Stimulated activated CD4-positive, alpha-beta T cell treated with anti-CD3 and anti-CD28 coated beads, Interleukin-4, amount 100 ng/mL, for 1 hour (primary cell): Measurements from ENCODE around the gene ASB13.
A peak's percentile ranks its signal among the peaks of the same experiment; 100 is the strongest.

Source experiments
- DNase-seq: peaks from one replicate; pipeline ENCODE4 v3.0.0-alpha.2; 2020

The ASB13 gene, protein sequence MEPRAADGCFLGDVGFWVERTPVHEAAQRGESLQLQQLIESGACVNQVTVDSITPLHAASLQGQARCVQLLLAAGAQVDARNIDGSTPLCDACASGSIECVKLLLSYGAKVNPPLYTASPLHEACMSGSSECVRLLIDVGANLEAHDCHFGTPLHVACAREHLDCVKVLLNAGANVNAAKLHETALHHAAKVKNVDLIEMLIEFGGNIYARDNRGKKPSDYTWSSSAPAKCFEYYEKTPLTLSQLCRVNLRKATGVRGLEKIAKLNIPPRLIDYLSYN

DNA sequence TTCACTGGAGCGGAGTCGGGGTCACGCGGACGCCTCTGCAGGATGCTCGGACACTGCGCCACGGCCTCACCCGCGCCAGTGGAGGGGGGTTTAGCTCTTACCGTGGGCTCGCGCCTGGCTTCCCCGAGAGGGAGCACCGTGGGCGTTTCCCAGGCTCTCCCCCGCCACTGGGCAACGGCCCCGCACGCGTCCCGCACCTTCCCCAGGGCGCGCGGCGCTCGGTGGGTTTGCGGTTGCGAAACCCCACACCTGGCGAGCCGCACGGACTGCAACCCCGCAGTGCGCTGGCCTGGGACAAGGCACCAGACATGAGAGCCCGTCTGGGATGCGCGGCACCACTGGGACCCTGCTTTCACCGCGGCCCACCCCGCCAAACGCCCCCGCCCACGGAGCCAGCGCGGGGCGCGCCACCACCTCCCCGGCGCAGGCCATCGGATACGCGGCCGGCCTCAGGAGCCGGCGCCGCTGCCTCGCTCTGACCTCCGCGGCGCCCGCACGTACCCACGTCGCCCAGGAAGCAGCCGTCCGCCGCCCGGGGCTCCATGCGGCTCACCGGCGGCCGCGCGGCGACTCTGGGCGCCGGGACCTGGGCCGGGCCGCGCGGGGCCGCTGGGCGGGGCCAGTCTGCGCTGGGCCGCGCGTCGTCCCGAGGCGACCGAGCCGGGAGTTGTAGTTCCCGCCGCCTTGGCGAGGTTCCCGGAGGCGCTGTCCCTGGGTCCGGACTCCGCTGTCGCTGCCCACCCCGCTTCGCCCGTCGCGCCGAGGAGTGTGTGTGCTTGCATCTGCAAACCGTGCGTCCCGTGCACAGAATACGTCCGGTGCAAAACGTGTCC lies at the start of gene ASB13:
TSS of gene ASB13 (minus strand) at position 588 of the 833 bp plus-strand sequence. CDS start at position 544, 44 bp downstream.
- DNase-seq = peak; percentile 55

DNA sequence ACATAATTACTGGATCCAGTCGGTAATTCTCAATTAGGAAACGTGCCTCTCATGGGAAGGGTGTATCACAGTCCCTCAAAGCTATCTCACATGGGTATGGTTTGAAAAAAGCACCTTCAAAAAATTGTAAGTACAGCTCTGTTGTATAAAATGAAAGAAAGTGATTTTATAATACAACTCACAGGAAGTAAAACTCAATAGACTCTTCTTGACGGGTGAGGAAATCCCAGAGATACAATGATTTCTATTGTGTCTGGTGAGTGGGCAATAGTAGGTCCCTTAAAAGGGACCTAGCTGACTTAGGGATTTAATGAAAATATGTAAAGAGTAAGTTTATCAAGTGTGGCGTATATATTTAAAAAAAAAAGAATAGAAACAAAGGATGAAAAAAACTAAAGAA lies 45.2 kb upstream of the ASB13 start:
- no peak for DNase-seq

DNA sequence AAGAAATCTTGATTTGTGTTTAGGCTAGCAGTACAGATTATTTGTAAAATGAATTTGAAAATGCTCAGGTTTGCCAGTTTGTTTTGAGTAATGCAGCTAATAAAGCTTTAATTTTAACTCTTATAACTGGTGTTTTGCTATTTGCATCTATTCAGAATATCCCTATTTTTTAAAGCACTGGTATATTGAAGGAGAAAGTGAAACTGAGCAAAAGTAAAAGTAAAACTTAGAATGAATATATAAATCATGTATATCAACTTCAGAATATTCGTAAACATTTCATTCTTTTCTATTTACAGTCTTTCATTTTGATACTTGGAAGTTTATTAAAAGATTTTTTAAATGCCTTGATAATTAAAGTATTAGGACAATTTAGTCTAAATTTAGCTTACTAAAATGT lies 44.5 kb upstream of the ASB13 start:
- DNase-seq = no peak

DNA sequence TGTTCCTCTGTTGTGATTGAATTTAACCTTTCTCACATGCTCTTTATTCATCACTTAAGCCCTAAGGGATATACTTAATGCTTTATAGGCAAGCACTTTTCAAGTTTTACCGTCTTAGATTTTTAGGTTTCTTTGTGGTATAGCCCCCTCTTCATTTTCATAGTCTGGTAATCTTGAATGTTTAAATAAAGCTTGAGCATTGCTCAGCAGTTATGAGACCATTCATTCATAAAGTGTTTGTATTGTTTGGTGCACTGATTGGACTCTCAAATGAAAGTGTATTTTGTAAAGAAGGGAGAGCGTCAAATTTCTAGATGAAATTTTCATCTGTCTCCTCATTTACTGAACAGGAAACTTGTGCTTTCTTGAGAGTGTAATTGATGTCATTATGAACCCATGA lies 43.5 kb upstream of the ASB13 start:
- DNase-seq = no peak

DNA sequence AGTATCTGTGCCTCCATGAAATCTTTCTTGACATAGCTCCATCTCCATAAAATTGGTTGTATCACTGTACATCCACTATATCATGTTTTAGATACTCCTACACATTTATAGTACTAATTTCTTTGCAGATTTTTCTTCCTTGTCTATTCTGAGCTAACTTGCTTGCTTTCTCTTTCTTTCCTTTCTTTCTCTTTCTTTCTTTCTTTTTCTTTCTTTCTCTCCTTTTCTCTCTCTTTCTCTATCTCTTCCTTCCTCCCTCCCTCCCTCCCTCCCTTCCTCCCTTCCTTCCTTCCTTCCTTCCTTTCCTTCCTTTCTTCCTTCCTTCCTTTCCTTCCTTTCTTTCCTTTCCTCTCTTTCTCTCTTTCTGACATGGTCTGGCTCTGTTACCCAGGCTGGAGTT lies 42.0 kb upstream of the ASB13 start:
- no peak for DNase-seq

DNA sequence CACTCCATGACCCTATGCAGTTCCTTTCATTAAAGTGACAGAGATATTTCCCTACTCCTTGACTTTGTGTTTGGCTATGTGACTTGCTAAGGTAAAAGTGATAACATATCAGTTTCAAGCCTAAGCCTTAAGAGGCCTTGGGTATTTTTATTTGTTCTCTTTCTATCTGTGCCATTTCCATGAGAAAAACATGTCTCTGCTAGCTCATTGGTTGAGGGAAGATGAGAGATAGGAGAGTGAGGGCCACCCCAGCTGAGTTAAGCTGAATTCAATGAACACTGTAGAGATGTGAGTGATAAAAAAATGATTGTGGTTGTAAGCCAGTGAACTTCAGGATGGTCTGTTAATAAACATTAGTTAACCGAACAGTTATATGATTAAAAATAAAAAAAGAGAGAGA lies 31.7 kb upstream of the ASB13 start:
- DNase-seq = no peak

DNA sequence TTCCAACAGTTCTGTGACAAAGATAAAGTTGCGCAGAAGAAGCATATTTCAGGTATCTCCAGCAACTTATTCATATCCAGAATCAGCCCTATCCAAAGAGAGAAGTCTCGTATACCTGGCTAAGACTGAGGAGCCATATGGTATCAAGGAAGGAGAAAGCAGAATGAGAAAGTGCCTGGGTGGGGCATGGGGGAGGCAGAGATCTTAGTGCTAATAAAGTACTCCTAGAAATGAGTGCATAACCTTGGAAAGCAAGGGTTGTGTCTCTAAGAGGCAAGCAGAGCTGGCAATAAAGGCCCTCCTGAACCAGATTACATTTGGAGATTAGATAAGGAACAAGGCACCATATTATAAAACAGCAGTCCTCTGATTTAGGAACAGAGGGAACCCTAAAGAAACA lies 30.9 kb upstream of the ASB13 start:
- no peak for DNase-seq

DNA sequence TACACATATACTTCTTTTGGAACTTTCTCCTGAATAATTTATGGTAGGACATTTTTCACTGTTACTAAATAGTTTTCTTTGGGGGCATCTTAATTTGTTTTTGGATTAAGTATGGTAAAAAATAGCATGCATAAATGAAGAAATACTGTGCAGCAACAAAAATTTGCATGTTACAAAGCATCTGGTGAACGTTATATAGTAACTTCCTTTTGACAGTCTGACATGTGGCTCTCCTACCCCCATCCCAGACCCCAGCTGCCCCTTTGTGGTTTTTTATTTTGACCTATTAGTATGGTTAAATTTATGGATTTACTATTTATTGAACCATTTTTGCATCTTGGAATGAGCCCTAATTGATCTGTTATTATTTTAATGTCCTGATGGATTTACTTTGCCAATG lies 28.2 kb upstream of the ASB13 start:
- DNase-seq = no peak

DNA sequence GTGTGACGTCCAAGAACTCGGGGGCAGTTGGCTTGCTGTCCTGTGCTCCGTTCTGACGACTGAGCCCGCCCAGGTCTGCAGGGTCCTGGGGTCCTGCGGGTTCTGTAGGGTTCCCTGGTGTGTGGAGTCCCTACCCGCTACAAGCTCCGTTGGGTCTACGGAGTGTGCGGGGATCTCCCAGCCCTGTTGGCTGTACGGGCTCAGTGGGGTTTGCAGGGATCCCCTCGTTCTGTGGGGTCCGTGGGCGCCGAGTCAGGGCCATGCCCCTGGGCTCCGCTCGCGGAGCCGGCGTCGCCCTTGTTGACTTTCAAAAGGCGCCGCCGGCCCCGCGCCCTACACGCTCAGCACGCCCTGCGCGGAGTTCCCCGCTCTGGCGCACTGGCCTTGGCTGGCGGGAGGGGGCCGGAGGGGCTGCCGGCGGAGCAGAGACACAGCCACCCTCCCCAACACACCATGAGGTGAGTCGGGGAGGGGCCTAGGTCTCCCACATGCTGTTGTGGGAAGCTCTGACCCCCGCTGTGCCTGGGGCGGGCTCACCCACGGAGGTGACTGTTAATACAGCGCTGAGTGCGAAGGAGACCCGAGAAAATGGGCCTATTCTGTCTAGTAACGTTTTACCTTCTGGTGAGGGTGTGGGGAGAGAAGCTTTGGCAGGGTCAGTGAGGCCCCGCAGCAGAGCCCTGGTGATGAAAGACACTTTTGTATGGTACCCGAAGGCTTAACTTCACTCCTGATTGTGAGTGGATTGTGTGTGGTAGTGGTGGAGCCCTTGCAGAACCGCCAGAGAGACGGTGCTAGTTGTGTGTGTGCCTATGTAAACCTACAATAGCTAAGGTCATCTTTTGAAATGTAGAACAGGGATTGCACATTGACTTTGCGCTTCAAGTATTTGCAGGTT lies 26.3 kb upstream of the ASB13 start:
- DNase-seq = peak; percentile 64

DNA sequence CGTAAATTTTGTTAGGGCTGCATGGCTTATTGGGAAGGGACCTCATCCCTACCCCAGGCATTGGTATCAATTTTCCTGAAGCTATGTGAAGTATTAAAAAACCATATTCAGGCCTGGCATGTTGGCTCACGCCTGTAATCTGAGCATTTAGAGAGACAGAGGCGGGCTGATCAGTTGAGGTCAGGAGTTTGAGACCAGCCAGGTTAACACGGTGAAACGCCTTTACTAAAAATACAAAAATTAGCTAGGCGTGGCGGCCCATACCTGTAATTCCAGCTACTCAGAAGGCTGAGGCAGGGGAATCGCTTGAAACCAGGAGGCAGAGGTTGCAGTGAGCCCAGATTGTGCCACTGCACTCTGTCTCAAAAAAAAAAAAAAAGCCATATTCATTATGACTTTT lies 25.4 kb upstream of the ASB13 start:
- no peak for DNase-seq

DNA sequence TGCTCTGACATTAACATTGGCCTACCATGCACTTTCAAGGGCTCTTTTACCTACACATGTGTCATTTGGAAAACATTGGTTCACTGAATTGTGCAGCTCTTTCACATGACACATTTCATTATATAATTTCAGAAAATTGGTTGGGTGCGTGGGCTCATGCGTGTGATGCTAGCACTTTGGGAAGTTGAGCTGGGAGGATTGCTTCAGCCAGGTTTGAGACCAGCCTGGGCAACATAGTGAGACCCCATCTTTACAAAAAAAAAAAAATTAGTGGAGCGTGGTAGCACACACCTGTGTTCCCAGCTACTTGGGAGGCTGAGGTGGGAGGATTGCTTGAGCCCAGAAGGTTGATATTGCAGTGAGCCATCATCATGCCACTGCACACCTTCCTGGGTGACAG lies 22.2 kb upstream of the ASB13 start:
- DNase-seq = no peak

DNA sequence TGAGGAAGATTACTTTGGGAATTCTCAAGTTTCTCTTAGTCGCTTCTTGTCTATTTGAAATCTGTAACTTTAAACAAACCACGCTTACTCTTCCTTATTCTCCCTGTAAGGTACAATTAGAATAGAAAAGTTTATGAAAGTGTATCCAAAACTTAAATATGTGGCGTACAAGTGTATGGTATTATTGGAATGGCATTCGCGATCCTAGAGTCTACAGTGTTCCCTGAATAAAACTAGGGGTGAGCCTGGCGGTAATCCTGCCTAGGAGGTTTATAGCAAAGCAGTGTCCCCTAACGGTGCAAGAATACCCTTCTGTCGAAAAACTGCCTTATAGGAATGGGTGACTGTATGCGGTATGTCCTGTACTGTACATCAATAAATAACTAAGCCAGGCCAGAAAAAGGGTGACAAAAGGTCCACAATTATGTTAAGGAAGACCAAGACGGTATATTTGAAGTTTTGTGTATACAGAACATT lies 19.4 kb upstream of the ASB13 start:
- no peak for DNase-seq

DNA sequence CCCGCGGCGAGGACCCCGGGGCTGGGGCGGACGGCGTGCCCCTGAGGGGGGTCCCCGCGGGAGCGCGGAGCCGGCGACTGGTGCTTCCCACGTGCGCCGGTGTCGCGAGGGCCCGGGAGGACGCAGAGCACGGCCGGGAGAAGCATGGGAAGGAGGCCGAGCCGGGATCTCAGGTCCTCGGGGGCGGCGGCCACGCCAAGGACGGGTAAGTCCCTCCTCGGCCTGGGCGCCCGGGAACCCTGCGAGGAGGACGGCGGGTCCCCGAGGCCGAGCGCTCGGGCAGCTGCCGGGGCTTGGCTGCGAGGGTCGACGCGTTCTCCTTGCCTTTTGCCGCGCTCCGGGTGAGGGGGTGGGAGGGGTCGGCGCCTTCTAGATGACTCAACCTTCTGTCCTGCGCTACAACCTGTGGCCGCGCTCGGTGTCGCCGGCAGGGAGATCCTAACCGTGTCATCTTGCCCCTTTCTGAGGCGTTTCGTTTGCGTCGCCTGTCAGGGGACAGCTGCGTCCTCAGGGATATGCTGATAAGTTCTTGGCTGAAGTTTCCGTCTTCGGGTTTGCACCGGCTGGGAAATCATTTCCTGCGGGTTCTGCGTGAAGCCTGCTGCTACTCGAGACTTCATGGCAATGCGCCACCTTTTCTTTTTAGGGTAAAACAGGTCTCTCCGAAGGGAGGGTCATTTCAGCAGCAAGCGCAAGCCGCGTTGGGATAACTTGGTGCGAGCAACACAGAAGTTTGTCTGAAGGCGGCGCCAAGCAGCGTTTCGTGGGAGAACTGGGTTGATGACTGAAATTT lies 18.8 kb upstream of the ASB13 start:
- DNase-seq = peak; percentile 64

DNA sequence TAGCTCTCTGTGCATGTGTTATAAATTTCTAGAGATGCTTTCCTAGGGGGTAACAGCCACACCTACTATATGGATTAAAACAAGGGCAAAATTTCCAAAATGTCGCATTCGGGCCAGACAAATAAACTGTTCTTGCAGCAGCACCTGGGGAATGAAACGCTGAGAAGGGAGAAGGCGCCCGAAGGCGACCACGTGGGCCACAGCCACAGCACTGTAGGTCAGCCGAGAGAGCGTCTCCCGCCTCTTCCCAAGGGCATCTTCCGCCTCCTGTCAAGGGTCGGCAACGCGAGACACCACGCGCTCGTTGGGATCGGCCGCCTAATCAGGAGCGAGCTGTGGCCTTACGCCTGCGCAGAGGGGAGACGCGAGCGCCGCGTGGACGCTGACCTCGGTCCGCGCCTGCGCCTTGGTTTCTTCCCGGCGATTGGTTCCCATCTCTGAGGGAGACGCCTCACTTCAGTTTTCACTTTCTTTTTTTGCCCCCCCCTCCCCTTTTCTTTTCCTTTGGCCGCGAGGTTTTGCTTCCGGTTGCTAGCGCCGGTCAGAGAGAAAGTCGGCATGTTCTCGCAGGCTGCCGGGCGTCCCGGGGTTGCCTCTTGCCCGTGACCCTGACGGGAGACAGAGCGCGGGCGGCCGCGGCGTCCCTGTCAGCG lies 18.0 kb upstream of the ASB13 start, which contains the start of gene TASOR2:
TSS of gene TASOR2 (plus strand) at position 521 of the 653 bp plus-strand sequence. CDS start 35,805 bp downstream, outside the sequence.
- peak; percentile 97 for DNase-seq

DNA sequence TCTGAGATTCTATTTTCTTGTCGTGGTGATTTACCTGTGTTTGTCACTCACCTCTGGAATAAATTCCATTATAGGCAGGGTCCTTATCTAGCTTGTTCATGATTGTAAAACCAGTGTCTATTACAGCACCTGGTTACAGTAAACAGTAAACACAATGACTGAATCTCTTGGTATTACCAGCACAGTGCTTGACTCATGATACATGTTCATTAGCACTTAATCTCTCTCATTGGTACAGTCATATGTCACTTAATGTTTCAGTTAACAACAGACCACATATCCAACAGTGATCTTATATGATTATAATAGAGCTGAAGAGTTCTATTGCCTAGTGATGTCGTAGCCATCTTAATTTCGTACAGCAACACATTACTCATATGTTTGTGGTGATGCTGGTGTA lies 16.7 kb upstream of the ASB13 start:
- DNase-seq = no peak

DNA sequence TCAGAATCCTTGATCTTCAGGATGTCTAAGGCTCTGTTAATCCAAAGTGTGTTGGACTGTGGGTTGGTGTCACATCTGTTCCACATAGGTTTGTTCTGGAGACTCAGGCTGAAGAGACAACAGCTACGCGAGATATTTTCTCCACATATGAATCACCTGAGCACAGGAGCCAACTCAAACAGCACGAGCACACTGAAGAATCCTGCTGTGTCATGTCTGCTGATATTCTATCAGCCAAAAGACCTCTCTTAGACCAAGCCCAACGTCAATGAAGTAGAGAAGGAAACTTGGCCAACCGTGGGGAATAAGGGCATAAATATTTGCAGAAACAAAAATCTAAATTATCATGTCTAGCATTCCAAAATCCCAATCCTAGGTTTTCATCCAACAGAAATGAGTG lies 15.5 kb upstream of the ASB13 start:
- DNase-seq = no peak

DNA sequence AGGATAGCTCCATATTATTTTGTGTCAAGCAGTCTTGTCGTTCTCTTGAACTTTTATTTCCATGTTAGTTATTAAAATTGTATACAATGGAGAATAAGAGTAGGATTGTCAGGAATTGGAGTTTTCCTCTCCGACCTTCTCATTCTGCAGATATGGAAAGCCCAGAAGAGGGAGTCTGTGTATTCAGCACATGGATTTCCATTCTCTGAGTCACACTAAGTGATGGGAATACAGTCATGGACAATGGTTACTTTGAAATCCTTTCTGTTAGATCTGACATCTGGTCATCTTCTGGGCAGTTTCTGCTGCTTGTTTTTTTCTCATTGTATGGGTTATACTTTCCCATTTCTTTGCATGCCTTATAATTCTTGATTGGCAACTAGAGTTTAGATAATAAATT lies 13.2 kb upstream of the ASB13 start:
- no peak for DNase-seq

DNA sequence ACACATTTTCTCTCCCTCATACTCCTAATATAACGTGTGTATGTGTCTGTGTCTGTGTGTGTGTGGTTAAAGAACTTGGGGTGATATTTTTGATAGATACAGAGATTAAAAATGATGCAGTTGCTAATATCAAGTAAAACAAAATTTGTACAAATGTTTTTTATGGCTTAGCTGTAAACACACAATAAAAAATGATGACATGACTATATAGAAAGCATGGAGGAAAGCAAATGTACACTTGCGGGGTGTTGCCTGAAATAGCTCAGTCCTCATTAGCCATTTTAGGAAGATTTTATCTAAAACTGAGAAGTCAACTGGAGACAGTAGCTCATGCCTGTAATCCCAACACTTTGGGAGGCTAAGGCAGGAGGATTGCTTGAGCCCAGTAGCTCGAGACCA lies 12.6 kb upstream of the ASB13 start:
- DNase-seq = no peak

DNA sequence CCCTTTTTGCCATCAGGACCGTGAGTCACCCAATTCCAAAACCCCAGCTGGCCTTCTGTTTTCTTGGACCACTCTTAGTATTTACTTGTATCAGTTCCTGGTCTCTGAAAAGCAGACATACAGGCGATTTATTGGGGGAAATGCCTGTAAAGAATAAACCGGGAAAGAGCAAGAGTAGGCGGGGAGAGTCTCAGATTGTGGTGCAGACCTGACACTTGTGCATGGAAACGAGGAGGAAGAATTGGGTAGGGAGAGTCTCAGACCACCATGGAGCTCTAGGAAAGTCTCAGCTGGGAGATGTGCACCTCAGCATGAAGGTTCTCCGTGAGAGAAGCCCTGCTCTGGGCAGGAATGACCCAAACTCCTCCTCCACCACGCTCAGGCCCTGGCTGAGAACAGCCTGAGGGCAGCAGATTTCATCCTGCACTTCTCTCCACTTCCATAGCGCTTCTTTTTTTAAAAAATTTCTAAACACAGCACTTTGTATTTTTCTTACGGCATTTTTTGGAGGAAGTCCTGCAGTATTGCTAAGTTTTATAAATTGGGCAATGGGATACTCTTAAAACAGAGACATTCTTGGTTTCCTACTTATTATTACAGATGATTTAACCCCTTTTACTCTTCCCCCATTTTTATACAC lies 12.1 kb upstream of the ASB13 start:
- DNase-seq = no peak

DNA sequence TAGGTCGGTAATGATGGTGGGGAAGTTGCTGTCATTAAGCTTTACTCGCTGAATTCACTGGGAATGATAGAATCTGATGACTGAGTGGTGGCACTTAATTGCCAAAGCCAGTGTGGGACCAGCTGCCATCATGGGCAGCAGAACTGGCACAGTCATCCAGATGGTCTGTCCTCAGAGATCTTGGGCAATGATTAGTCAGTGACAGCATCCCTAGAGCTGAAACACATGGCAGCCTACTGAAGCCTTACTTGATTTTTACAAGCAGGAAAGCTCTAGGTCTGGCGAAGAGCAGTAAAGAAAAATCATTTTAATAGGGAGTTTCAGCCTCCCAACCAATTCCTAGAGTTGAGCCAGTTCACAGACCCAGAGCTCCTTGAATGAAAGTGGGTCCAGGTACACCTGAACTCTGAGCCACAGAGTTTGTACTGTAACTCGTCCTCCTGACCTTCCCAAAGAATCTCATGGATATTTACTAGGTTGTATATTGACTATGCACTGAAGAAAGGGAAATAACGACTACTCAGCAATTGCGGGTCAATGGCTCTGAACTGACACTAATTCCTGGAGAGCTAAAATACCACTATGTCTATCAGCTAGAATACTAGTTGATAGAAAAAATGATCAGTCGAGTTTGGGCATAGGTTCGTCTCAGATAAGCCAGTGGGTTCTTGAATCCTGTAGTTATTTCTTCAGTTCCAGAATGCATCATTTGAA lies 4.4 kb upstream of the ASB13 start:
- no peak for DNase-seq

DNA sequence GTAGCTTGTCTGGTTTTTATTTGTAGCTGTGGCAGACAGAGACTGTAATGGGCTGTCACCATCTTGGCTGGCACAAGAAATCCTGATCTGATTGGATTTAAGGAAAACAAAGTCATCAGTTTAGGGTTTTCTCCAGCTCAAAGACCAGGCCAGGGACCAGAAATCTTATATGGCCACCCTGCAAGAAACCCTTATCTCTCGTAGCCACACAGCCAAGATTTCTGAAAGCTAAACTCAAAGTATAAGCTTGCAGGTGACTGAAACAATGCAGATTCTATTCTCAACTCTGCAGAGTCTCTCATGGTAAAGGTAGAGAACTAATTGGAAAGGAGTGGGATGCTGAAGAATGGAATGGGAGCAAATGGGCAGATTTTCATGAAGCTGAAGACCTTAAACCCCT lies 3.2 kb upstream of the ASB13 start:
- DNase-seq = no peak
